ENCODE data around the gene IL20.

Gene IL20

GRCh38 chr1:206882555-206882954, 17.1 kb downstream of the IL20 start:
- no peak for DNase-seq

GRCh38 chr1:206883160-206883559, 17.7 kb downstream of the IL20 start:
- DNase-seq, result no peak

- DNase-seq, result no peak
Observed at GRCh38 chr1:206883876-206884275, 18.5 kb downstream of the IL20 start.

GRCh38 chr1:206885341-206886060, 20.1 kb downstream of the IL20 start:
- no peak for DNase-seq

- DNase-seq, result no peak
Observed at GRCh38 chr1:206886831-206887230, 21.4 kb downstream of the IL20 start.

- DNase-seq, result no peak
Observed at GRCh38 chr1:206887701-206888100, 22.3 kb downstream of the IL20 start.

GRCh38 chr1:206890125-206891060, 25.0 kb downstream of the IL20 start:
- peak; percentile 16 for DNase-seq

- DNase-seq, result no peak
Observed at GRCh38 chr1:206891412-206891811, 26.0 kb downstream of the IL20 start.

- DNase-seq, result no peak
Observed at GRCh38 chr1:206892351-206892984, 27.0 kb downstream of the IL20 start.

GRCh38 chr1:206893380-206893779, 28.0 kb downstream of the IL20 start:
- DNase-seq, result no peak

- DNase-seq, result no peak
Observed at GRCh38 chr1:206895325-206895724, 29.9 kb downstream of the IL20 start.

- DNase-seq, result no peak
Observed at GRCh38 chr1:206895837-206896242, 30.4 kb downstream of the IL20 start.

GRCh38 chr1:206896261-206896660, 30.8 kb downstream of the IL20 start:
- no peak for DNase-seq

GRCh38 chr1:206897175-206897574, 31.8 kb downstream of the IL20 start, which contains the start of gene IL24:
IL24 (plus strand) TSS chr1:206897443; CDS start chr1:206897833, 390 bp downstream.
- no peak for DNase-seq

GRCh38 chr1:206898089-206898914, 32.9 kb downstream of the IL20 start:
- DNase-seq, result no peak

GRCh38 chr1:206898915-206899431, 33.5 kb downstream of the IL20 start:
- DNase-seq, result no peak

GRCh38 chr1:206899717-206900116, 34.3 kb downstream of the IL20 start:
- no peak for DNase-seq

- no peak for DNase-seq
Observed at GRCh38 chr1:206900149-206900548, 34.7 kb downstream of the IL20 start.

GRCh38 chr1:206901944-206902343, 36.5 kb downstream of the IL20 start:
- no peak for DNase-seq

- no peak for DNase-seq
Observed at GRCh38 chr1:206902702-206903101, 37.3 kb downstream of the IL20 start.

- no peak for DNase-seq
Observed at GRCh38 chr1:206903687-206904086, 38.3 kb downstream of the IL20 start.

- no peak for DNase-seq
Observed at GRCh38 chr1:206904423-206905142, 39.2 kb downstream of the IL20 start.

Data from CD4-positive, alpha-beta T cell treated with Interferon gamma for 1 hour (primary cell).